HG03097 (cell line): ENCODE results near the gene MOB1A.
"Not testable (repeated sequence)": the region's sequence is repeated elsewhere in the genome, so short reads cannot be mapped to it uniquely, and the experiment has no call there.

ENCODE experiments used
- ATAC-seq: cut with Tn5 transposase; IDR thresholded peaks from one replicate; pipeline ENCODE4 v1.9.1; 2021; ENCODE audit not compliant: unreplicated experiment, low FRiP score

Gene MOB1A

DNA sequence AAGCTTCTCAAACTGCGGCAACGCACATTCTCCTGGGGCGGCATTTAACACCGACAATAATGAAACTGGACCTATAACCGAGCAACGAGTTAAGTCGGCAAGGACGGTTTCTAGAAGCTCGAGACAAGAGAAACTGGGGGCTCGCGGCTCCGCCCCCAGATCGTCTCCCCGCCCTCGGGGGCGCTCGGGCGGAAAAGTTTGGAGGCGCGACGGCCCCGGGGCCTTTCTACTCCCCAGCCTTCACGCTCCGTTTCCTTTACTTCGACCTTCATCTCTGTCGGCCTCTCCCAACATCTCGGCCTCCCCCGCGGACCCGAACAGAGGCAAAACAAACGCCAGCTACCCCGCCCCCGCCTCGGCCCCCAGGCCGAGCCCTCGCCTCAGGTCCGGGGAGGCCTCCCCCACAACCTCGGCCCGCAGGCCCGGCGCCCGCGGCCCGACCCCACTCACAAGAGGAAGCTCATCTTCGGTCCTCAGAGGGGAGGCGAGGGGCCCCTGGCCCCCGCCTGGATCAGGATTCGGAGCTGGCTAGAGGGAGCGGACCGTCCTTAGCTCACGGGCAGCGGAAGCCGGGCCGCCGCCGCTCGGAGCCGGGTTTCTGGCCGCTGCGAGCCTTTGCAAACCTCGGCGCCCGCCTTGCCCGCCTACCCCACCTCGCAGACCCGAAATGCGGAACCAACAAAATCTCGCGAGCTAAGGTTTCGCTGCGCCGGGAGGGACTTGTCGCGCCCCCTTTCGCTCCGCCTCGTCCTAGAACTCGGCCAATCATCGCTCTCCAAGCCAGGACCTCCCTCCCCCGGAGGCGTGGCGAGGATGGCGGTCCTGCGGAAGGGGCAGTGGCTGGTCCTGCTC, at the start of gene MOB1A:
Gene MOB1A (minus strand): TSS at position 669 of the 852 bp plus-strand sequence. CDS start 205 bp downstream, at position 464.
- ATAC-seq = peak; percentile 77

DNA sequence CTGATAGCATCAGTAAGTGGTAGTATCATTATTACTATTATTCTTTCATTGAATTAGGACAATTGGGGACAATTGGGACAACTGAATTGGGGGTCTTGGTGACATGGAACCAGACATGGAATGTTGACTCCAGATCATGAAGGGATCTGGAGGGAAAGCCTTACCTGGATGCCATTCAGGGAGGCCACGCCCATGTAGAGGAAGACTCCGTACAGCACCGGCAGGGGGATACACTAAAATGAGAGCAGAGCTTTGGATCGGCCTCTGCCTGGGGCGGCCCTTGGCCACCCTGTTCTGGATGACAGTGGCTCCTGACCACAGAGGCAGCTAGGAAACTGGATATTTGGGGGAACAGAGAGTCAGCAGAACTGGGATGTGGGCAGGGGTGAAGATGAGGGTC, 49.0 kb upstream of the MOB1A start:
- ATAC-seq = no peak

DNA sequence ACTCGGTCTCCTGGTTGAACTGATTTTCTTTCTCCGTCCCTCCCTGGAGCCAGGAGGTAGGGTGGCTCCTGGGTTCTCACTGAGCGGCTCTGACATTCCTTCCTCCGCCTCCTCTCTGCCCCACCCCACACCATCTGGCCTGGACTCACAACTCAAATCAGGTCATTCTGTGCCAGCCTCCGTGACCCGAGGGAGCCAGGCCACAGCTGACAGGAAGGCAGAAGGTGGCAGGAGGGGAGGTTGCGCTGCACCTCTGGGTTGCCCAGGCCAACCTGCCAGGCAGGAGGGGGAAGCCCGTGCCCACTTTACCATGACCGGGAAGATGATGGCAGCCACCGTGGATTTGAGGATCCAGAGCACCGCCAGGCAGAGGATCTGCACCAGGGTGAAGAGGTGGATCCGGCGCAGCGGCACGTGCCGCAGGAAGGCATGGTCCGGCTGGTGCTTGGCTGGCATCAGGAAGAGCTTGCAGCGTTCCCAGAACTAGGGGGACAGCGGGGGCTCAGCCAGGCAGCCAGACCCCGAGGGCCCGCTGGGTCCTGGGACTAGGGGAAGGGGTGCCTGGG, 48.1 kb upstream of the MOB1A start:
- ATAC-seq = no peak

DNA sequence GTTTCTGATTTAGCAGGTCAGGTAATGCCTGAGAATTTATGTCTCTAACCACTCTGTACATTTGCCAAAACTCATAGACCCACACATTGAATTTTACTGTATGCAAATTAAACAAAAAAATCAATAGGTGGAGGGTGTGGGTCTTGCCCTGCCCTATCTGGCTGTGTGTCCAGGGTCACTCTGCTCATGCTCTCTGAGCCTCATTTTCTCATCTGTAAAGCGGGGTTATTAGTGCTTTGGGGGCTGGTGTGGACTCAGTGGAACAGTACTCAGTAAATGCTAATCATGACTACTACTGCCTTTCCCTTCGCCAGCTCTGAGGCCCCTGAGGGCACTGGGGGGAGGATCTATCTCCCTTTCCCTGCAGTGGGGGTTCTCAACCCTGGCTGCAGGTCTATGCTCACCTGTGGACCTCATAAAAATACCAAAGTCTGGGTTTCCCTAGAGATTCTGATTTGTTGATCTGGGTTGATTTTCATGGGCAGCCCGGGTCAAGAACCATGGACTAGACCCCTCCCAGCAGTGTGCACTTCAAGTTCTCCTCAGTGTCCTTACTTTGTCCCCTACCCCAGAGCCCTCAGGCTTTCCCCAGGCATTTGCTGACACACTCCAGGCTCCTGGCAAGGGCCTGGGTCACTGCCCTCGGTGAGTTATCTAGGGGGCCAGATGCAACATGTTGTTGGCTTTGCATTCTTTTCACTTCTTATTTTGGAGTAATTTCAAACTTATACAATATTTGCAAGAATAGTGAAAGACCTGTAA, 47.2 kb upstream of the MOB1A start:
- ATAC-seq = no peak

DNA sequence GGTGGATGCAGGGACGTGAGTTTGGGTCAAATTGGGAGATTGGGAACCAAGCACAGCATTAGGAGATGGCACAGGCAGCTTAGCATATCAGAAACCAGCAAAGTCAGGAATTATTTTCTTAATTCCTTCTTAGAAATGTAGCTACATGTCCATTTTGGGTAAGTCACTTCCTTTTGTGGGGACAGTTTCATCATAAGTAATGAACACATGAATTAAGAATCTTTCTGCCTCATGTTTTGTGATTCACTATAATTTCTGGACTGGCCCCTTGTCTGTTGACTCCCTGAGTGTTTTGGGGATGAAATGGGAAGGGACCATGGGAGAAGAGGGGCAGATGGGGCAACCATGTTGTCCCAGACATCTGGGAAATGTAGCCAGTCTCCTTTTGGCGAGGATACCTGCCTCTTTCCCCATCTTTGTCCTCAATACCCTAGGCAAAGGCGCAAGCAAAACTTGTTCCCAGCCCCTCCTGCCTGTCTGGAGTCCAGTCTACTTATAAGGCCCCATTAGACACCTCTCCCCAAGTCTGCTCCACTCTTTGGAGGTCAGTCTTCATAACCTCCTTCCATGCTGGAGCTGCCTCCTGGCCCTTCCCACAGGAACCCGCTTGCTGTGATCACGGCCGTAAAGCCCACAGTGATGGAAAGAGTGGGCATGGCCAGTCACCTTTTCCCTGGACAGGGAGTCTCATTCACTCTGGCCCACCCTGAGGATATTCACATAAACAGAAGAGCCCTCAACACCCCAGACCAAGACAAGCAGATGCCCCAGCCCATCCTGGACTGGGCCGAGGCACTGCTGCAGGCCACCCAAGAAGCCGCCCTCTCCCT, 45.5 kb upstream of the MOB1A start:
- no peak for ATAC-seq

DNA sequence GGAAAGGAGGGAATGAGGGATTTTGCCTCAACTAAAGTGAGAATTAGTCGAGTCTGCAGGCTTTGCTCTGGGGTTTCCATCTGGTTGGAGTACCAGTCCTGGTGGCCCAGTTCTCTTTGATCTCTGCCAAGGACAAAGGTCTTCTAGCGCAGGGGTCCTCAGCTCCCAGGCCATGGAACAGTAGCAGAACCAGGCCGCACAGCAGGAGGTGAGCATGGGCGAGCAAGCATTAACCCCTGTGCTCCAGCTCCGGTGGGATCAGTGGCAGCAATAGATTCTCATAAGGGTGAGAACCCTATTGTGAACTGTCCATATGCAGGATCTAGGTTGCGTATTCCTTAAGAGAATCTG, 43.6 kb upstream of the MOB1A start:
- no peak for ATAC-seq

DNA sequence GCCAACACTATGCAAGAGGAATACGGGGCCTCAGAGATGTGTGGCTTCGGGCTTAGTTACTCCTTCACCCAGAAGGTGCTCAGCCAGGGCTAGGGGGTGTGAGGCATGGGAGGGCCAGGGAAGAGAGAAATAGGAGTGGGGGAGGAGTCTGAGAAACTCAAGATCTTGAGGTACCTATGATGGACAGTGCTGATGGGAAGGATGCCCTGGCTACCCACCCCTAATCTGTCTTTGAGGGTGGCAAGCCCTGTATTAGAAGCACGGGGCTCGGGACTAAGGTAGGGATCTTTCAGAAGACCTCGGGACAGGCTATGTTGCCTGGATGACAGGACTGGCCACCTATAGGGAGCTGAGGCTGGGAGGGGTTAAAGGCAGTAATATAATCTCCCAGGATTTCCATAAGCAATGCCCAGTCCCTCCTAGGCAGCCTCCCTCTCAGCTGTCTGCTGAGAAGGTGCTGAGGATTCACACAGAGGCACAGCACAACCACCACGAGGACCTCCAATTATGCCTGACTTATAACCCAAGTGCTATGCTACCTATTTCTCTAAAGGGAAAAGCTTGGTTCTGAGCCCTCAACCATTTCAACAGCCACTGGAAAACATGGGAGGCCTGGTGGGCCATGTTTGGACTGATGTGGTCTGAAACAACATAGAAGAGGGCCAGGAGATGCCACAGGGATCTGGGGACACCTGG, 43.1 kb upstream of the MOB1A start:
- ATAC-seq = no peak

DNA sequence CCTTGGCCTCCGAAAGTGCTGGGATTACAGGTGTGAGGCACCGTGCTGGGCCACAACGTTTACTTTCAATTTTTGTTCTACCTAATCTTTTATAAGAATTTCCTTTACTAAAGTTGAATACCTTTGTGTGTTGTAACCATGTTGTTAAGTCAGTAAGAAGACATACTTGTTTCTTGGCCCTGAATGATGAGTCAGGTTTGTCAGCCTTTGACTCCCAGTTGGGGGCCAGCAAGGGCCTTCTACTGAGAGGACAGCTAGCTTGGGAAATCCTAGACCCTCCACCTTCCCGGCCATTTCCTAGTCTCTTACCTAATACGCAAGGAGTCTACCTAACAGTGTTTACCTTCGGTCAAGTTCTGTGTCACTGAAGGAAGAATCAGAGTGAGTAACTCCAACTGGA, 42.4 kb upstream of the MOB1A start:
- no peak for ATAC-seq

DNA sequence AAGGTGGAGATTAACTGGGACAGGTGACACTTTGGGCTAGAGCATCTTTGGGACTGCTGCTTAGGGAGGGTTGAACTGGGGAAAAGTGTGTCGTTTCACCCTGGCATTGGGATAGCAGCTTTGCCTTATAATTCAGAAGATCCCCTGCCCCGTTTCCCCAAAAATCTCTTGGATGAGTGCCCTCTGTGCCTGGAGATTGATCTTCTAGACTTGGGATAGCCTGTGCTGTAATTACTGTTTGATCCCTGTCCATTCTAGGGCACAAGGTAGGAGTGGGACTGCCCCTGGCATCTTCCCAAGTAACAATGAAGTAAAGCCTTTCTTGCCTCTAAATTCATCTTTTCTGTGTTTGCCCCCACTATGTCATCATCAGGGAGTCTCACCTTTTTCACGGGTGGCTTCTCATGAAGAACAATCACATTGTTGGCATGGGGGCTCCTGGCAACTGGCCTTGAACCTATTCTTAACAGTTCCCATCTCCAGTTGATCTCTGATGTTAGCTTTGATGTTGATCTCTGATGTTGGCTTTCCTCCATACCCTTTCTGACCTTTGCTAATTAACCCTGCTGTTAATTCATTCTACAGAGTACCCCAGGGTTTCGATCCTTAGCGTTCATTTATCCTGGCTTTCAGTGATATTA, 41.3 kb upstream of the MOB1A start:
- ATAC-seq = no peak

DNA sequence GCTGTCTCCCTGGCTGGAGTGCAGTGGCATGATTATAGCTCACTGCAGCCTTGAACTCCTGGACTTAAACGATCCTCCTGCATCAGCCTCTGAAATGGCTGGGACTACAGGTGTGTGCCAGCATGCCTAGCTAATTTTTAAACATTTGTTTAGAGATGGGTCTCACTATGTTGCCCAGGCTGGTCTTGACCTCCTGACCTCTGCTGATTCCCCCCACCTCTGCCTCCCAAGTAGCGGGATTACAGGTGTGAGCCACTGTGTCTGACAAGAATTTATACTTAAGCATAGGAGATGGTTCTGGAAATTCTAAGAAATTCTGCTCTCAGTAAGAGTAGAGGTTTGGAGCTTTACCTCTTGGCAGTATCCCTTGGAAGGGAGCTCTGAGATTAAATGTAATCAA, 38.0 kb upstream of the MOB1A start:
- ATAC-seq = no peak

DNA sequence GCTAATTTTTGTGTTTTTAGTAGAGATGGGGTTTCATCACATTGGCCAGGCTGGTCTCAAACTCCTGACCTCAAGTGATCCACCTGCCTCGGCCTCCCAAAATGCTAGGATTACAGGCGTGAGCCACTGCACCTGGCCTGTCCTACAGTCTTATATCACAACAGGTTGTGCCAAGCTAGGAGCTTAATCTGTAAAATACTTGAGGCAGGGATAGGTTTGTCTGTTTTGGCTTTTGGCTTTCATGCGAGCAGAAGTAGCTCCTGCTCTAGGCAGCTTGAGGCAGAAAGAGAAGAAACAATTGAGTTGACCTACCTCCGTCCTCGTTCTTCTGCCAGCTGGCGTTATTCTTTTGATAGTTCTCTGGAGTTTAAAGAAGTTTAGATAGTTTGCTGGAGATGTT, 37.1 kb upstream of the MOB1A start:
- ATAC-seq = not testable (repeated sequence)

DNA sequence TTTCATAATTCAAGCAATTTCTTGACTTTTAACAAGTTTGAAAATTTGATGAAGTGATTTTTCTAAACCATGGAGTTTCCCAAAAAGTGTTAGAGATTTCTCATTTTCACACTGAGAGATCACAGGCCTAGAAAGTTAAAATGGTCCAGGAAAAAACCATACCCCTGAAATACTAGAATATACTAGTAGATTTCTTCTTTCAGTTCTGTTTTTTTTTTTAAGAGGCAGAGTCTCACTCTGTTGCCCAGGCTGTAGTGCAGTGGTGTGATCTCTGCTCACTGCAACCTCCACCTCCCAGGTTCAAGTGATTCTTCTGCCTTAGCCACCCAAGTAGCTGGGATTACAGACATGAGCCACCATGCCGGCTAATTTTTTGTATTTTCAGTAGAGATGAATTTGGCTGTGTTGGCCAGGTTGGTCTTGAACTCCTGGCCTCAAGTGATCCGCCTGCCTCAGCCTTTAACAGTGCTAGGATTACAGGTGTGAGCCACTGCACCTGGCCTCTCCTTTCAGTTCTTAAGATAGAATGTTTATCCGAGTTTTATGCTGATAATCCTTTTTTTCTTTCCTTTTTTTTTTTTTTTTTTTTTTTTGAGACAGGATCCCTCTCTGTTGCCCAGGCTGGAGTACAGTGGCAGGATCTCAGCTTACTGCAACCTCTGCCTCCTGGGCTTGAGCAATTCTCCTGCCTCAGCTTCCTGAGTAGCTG, 34.2 kb upstream of the MOB1A start:
- ATAC-seq = no peak

DNA sequence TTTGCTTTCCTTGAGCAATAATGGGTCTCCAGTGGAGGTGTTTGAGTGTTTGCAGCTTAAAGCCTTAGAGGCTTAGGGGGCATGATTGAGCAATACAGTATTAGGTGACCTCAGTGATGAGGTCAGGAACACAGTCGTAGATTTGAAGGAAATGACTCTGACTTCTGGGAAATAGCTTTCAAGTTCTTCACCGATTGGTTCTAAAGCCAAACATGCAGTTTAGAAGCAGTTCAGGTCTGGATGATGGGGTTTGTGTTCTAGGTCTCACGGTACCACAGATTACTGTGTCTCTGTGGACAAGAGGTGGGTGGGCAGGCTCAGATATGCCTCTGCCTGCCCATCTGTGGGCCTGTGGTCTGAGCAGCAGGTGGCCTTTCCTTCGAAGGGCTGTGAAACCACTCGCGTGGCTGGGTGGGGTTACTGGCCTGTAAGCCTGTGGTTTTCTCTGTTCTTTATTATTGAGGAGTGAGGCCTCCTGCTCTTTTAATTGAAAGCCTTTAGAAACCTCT, 27.6 kb upstream of the MOB1A start:
- ATAC-seq = peak; percentile 68

DNA sequence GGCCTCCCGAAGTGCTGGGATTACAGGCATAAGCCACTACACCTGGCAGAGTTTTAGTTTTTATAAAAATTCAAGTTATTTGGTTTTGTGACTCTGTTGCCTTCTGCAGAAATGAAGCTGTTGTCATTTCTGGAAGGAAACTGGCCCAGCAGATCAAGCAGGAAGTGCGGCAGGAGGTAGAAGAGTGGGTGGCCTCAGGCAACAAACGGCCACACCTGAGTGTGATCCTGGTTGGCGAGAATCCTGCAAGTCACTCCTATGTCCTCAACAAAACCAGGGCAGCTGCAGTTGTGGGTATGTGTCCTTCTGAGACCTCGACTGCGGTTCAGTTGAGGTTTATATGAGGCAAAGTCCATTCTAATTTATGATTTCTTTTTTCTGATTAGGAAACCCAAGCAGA, 26.9 kb upstream of the MOB1A start:
- ATAC-seq = peak; percentile 27

DNA sequence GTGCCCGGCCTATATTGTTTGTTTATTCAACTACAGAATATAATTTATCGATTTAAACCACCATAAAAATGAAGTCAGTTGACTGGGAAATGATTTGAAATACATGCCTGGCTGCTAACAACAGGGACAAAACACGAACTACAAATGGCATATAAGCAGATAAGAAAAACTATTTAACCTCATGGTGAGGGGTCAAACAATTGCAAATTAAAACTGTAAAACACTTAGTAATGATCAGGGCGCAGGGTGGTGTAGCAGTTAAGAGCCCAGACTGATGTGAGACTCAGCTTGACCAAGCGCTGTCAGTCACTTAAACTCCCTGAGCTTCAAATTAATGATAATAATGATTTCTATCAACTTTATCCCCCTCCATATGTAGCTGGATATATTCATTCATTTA, 26.4 kb upstream of the MOB1A start:
- ATAC-seq = no peak

DNA sequence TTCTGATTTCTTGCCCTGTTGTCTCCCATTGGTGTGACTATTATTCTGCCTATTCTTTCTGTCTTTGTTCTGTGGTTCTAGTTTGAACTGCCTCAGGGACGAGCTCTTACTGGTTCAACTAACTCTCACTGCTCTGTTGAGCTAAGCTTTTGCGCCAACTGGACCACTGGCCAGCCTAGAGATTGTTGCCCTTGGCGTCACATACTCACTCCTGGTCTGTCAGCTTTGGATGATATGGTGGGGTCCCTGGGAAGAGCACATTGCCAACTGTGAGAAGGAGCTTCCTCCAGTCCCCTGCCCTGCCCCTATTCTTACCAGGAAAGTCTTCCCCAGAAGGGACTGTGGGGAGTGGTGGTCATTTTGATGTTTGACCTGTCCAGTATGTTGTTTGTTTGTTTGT, 25.8 kb upstream of the MOB1A start:
- no peak for ATAC-seq

DNA sequence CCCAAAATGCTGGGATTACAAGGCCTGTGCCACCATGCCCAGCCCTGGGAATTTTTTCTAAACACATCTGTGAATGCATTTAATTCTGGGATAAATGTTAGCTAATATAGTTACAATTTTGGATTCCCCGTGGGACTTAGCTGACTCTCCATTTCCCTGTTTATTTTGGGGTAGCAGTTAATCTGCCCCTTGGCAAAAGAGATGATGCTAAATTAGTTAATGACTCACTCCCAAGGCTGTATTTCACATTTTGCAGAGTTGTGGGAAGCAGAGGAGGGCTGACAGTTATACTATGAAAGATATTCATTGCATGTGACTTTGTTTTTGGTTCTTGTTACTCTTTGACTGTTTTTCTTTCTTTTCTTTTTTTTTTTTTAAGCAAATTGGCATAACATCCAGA, 22.9 kb upstream of the MOB1A start:
- no peak for ATAC-seq

DNA sequence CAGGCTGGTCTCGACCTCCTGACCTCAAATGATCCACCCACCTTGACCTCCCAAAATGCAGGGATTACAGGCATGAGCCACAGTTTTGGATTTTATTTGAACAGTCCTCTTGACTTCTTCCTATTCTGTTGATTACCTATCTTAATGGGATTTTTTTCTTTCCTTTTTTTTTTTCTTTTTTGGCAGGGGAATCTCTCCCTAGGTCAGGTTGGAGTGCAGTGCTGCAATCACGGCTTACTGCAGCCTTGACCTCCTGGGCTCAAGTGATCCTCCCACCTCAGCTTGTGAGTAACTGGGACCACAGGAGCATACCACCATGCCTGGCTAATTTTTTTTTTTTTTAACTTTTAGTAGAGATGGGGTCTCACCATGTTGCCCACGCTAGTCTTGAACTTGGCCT, 22.5 kb upstream of the MOB1A start:
- ATAC-seq = no peak

DNA sequence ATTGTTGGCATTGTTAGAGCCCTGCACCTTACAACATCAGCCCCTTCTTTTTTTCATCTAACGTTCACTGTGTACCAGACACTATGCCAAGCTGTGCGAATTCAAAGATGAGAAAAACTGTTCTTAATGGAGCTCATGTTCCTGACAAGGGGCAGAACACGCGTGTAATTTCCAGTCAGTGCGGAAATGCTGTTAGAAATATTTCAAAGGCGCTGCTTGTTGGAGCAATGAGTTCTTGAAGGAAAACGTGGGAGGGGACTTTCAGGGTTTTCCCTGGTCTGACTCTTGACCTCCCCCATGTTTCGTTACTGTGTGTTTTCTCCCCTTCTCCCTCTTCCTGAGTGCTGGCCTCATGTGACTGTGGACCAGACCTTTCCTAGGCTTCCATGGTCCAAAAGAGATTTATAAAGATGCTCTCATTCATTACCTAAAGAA, 21.2 kb upstream of the MOB1A start:
- ATAC-seq = no peak
